Large intestine (tissue), 3 donors: ENCODE data around the gene SEC31B. TPM values are rescaled to one million over a fixed set of nuclear protein-coding genes. Genes with fewer than 3 reads are reported as not detected.

ENCODE experiments used
- DNase-seq, 2 donors: peaks; one replicate each; pipeline versions ENCODE4 v3.0.0 to v3.0.0-alpha.2; 2013
- H3K27ac ChIP-seq: one replicate; pipeline ENCODE4 v1.5.1; 2013; ENCODE audit warnings: low read length
- H3K27me3 ChIP-seq: 2 replicates; pipeline ENCODE4 v1.6.1; 2013; ENCODE audit warnings: low read length; ENCODE audit not compliant: control insufficient read depth, insufficient read depth
- H3K36me3 ChIP-seq: 2 replicates; pipeline ENCODE4 v1.6.1; 2013; ENCODE audit warnings: low read length; ENCODE audit not compliant: control insufficient read depth, insufficient read depth
- H3K4me1 ChIP-seq: one replicate; pipeline ENCODE4 v1.6.1; 2013; ENCODE audit warnings: low read length; ENCODE audit not compliant: control insufficient read depth, insufficient read depth
- H3K4me3 ChIP-seq: one replicate; pipeline ENCODE4 v1.5.1; 2013; ENCODE audit warnings: low read length
- H3K9me3 ChIP-seq: one replicate; pipeline ENCODE4 v1.6.1; 2013; ENCODE audit warnings: mild to moderate bottlenecking, low read depth, low read length, moderate library complexity; ENCODE audit not compliant: control insufficient read depth
- WGBS: methylation state at CpG from one replicate; pipeline ENCODE4 v1.1.5; 2013; ENCODE audit warnings: low lambda C conversion rate; ENCODE audit not compliant: insufficient coverage; 5-methylcytosine and 5-hydroxymethylcytosine counted together
- polyA plus RNA-seq: library from polyadenylated mRNA; unstranded; fragments of 120-200 nt; gene quantifications from one replicate; pipeline ENCODE4 v1.2.1, GENCODE V29; 2013

SEC31B gene
- polyA plus RNA-seq, 1 donor = 15.5 TPM

DNA sequence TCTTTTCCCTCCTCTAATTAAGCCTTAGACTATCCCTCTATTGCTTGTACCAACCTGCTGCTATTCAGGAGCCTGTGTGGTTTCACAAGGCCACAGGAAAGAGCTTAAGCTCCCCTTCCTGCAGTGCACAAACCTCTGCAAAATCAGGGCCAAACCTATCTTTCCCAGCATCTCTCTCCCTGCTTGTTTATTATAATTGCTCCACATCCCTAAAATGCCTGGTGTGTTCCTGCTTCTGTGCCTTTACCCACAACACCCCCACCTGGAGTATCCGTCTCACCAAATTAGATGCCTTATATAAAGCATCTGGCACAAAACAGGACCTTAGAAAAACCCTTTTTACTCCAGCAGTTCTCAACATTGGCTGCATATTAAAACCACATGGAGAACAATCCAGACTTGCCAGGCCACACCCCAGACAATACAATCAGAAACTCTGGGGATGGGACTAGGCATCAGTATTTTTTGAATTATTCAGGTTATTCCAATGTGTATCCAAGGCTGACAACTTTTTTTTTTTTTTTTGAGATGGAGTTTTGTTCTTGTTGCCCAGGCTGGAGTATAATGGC is 16.7 kb downstream of the SEC31B start:
- WGBS = no CpG with 5 or more reads among the region's 1 CpG

DNA sequence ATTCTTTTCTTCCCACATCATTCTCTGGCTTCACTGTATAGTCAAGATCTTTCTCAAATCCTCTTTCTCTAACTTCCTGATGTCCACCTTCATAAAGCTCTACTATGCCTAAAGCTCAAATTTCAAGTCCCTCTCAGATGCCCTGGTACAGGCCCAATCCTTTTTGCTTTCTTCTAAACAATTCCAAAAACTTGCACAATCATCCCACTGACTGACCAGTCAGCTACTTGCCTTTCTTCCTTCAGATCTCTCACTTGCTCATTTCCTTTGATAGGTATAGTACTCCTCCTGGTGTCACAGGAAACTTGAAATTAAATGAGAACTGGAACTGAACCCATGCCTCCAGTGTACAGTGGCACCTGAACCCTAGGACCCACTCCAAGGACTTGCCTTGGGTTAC is 18.2 kb downstream of the SEC31B start:
- no peaks in the 10 kb centered on the region for H3K9me3 ChIP-seq
- H3K27ac ChIP-seq = no peak overlapping the region
- no peak overlapping the region for H3K4me3 ChIP-seq
- H3K4me1 ChIP-seq = no peaks in the 10 kb centered on the region
- no peaks in the 10 kb centered on the region for H3K27me3 ChIP-seq
- peaks cover 51% of the 10 kb centered on the region for H3K36me3 ChIP-seq
- DNase-seq = no peak

More for the DNA sequence above, 16.7 kb downstream of the SEC31B start:
- no peak overlapping the region for H3K27ac ChIP-seq
- no peak overlapping the region for H3K4me3 ChIP-seq
- peaks cover 47% of the 10 kb centered on the region for H3K36me3 ChIP-seq
- H3K27me3 ChIP-seq = no peaks in the 10 kb centered on the region
- no peak for DNase-seq
- no peaks in the 10 kb centered on the region for H3K9me3 ChIP-seq
- H3K4me1 ChIP-seq = no peaks in the 10 kb centered on the region

DNA sequence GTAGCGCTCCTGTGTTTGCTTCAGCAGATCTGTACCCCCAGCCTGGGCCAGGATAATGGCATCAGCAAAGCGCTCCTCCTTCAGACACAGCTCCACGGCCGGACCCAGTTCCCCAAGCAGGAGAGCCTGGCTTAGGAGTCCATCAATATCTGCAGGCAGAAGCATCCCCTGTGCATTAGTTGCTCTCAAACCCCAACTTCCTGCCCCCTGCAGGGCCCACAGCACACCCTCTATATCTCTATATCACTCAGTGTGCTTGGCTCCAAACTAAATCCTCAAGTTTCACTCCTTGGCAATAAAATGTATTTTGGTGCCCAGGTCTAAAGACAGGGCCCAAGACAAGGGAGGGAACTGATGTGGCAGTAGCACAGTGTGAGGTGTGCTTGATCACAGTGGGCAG is 21.6 kb downstream of the SEC31B start:
- WGBS = no CpG with 5 or more reads among the region's 4 CpGs
- Histone ChIP-seq H3K9me3 (no peaks in the 10 kb centered on the region), H3K27me3 (no peaks in the 10 kb centered on the region), H3K4me1 (no peaks in the 10 kb centered on the region), H3K36me3 (peaks cover 51% of the 10 kb centered on the region), H3K4me3 (no peak overlapping the region), H3K27ac (no peak overlapping the region)
- DNase-seq = no peak

DNA sequence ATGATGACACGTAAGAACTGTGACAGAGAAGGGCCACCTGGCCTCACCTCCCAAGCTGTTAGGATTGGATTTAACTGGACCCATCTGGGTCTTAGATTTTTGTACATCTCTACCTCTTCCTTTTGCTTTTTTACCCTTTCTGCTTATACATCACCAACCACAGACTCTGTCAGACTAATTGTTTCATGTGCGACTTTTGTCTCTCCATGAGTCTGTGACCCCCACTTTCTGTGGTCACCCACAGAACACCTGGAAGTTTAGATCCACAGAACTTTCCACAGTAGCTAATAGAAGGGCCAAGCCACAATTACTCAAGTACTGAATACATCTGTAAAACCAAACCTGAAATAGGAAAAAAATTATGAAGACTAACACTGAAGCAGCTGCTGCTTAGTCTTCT is 23.1 kb downstream of the SEC31B start:
- Histone ChIP-seq H3K36me3 (peaks cover 46% of the 10 kb centered on the region), H3K9me3 (no peaks in the 10 kb centered on the region), H3K27ac (no peak overlapping the region), H3K27me3 (no peaks in the 10 kb centered on the region), H3K4me3 (no peak overlapping the region), H3K4me1 (no peaks in the 10 kb centered on the region)
- DNase-seq = no peak
- WGBS = 100% methylated on average over 1 of the region's 2 CpGs

DNA sequence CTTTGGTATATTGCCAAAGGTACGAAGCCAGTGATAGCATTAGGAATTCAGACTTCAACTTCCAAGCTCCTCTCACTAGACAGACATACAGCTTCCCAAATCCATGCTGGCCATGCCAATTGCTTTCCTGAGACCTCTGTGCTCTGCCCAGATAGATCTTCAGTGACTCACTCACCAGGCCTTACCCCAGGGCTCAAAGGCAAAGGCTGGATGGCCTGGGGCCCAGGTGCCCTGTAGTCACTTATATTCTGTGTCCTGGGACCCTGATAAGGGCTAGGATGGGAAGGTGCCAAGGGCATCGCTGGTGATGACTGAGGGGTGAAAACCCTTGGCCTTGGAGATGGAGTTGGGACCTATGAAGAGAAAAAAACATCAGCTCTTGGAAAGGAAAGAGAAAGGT is 29.1 kb downstream of the SEC31B start:
- no peak overlapping the region for H3K4me3 ChIP-seq
- peaks cover 20% of the 10 kb centered on the region for H3K36me3 ChIP-seq
- no peaks in the 10 kb centered on the region for H3K4me1 ChIP-seq
- no peaks in the 10 kb centered on the region for H3K9me3 ChIP-seq
- DNase-seq = no peak
- WGBS = 100% methylated on average over 1 of the region's 2 CpGs
- no peaks in the 10 kb centered on the region for H3K27me3 ChIP-seq
- H3K27ac ChIP-seq = no peak overlapping the region

DNA sequence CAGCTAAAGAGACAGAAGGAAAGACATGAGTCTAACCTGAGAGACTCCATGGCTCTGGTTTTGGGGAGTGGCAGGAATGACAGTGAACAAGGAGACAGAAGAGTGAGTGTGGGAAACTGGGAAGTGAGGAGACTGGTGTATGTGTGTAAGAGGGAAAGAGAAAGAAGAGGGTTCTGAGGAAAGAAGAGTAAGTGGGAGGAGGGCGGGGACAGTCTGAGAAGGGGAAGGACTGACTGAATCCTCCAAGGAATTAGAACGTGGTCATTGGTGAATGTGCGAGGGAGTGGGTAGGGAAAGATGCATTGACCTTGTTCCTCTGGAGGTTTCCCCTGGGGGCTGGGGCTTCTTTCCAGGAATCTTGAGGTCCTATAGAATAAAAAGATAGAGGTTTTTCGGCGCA is 30.3 kb downstream of the SEC31B start:
- WGBS = no CpG with 5 or more reads among the region's 5 CpGs
- DNase-seq = no peak
- no peaks in the 10 kb centered on the region for H3K4me1 ChIP-seq
- H3K27ac ChIP-seq = no peak overlapping the region
- H3K4me3 ChIP-seq = no peak overlapping the region
- H3K36me3 ChIP-seq = peaks cover 20% of the 10 kb centered on the region
- no peaks in the 10 kb centered on the region for H3K27me3 ChIP-seq
- no peaks in the 10 kb centered on the region for H3K9me3 ChIP-seq

DNA sequence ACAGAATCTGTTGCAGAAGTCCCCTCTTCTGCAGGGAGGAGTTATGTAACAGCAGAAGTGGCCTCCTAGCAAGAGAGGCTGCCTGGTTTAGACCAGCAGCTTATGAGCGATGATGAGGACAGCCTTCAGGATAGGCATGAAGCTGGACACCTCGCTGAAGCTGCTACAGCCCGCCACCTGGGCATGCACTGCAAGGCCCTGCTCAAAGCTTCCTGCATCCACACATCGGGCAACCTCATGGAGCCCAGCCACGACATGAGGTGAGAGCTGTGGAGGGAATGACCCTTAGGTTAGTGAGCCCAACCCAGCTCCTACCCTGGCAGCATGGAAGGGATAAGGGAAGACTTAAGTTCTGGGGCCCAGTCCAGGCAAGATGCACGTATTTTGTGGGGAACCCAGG is 32.1 kb downstream of the SEC31B start:
- no peak for DNase-seq
- Histone ChIP-seq H3K36me3 (peaks cover 20% of the 10 kb centered on the region), H3K27me3 (peaks cover 4% of the 10 kb centered on the region), H3K4me3 (no peak overlapping the region), H3K9me3 (no peaks in the 10 kb centered on the region), H3K4me1 (peaks cover 11% of the 10 kb centered on the region), H3K27ac (no peak overlapping the region)
- WGBS = 83% methylated on average over 1 of the region's 6 CpGs

DNA sequence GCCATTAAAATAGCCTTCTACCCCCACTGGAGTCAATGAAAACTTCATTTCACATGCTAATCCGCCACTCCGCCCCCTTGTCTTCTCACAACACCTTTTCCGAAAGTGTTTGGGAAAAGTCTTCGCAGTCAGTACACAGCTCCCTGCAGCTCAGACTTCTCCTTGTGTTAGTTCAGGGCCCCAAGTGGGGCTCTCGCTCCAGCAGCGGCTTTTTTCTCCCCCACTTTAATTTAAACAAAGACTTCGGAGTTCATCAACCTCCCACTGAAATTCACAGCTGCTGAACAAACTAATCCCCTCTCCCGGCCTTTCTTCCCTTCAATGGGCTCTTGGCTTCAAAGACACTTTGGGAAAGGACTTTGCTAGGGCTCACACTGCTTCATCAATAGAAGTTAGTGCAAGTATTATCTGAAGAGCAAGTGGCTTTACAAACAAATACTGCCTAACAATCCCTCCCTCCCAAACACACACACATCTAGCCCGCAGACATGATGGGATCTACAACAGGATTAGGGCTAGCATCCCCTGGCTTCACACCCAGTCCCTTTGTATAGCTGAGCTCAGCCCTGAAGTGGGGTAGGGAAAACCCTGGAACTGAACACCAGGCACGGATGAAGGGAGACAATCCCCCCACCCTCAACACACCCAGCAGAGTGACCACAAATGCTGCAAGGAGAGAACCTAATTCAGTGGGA is 33.7 kb downstream of the SEC31B start:
- Histone ChIP-seq H3K27ac (no peak overlapping the region), H3K27me3 (peaks cover 9% of the 10 kb centered on the region), H3K9me3 (no peaks in the 10 kb centered on the region), H3K4me3 (no peak overlapping the region), H3K4me1 (peaks cover 20% of the 10 kb centered on the region), H3K36me3 (peaks cover 20% of the 10 kb centered on the region)
- no peak for DNase-seq
- WGBS = no CpG with 5 or more reads among the region's 10 CpGs

DNA sequence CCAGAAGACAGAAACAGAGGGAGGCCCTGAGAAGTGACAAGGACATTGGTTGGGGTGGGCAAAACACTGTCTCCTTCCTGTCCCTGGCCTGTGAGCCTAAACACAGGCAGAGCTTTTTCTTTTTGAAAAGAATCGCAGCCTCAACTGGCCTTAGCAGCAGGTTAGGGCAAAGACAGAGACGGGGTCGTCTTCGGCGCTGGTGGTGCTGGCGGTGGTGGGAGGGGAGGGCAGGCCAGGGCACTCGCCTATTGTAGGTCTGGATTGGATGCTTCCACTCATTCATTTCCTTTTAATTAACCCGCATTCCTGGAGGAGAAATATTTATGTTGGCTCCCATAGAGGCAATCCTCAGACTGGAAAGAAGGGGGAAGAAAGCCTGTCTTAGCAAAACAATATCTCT is 34.3 kb downstream of the SEC31B start:
- Histone ChIP-seq H3K4me3 (no peak overlapping the region), H3K27ac (no peak overlapping the region), H3K27me3 (peaks cover 11% of the 10 kb centered on the region), H3K36me3 (peaks cover 17% of the 10 kb centered on the region), H3K9me3 (no peaks in the 10 kb centered on the region), H3K4me1 (peaks cover 23% of the 10 kb centered on the region)
- WGBS = 0% methylated on average over 1 of the region's 8 CpGs
- no peak for DNase-seq

DNA sequence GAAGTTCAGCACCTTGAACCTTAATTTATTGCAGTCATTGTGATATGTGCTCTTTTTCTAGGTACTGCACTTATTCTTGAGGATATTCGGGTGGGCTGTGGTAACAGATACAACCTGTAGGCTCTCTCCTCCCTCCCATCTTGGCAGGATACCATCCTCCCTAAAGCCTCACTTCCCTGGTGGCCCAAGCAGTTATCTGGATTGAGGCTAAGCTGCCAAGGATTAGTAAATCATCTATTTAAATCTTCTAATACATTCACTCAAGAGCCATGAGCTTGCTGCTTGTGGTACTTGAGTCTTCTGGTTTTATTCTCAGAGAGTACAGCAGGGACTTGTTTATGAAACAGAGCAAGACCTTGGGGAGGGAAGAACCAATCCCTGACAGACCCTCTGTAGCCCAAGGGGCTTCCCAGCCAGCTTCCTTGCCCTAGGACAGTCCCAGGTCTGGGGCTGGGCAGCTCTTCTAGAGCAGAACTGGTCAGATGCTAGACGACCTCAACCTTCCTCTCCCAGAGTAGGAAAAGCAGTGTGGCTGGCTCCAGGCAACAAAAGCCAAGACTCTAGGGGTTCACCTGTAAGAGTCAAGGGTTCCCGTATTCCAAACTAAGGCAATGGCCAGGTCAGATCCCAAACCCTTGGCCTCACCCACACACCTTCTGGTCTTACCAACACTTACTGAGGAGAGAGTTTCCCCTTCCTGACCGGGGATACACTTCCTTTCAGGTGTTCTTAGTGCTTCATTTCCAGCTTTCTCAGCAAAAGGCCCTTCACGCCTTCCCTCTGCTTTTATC is 35.6 kb downstream of the SEC31B start:
- WGBS = 92% methylated on average over 2 of the region's 5 CpGs
- no peaks in the 10 kb centered on the region for H3K9me3 ChIP-seq

More for the DNA sequence above, 35.6 kb downstream of the SEC31B start:
- DNase-seq = no peak
- Histone ChIP-seq H3K4me1 (peaks cover 33% of the 10 kb centered on the region), H3K4me3 (no peak overlapping the region), H3K27ac (no peak overlapping the region), H3K27me3 (peaks cover 14% of the 10 kb centered on the region), H3K36me3 (peaks cover 12% of the 10 kb centered on the region)
